HG03469 (cell line): ENCODE data around the gene BCAS3.

ENCODE experiments used
- ATAC-seq: cut with Tn5 transposase; IDR thresholded peaks from one replicate; pipeline ENCODE4 v1.9.1; 2021; ENCODE audit warnings: mild to moderate bottlenecking, moderate library complexity, moderate number of reproducible peaks; ENCODE audit not compliant: unreplicated experiment

BCAS3 gene

DNA sequence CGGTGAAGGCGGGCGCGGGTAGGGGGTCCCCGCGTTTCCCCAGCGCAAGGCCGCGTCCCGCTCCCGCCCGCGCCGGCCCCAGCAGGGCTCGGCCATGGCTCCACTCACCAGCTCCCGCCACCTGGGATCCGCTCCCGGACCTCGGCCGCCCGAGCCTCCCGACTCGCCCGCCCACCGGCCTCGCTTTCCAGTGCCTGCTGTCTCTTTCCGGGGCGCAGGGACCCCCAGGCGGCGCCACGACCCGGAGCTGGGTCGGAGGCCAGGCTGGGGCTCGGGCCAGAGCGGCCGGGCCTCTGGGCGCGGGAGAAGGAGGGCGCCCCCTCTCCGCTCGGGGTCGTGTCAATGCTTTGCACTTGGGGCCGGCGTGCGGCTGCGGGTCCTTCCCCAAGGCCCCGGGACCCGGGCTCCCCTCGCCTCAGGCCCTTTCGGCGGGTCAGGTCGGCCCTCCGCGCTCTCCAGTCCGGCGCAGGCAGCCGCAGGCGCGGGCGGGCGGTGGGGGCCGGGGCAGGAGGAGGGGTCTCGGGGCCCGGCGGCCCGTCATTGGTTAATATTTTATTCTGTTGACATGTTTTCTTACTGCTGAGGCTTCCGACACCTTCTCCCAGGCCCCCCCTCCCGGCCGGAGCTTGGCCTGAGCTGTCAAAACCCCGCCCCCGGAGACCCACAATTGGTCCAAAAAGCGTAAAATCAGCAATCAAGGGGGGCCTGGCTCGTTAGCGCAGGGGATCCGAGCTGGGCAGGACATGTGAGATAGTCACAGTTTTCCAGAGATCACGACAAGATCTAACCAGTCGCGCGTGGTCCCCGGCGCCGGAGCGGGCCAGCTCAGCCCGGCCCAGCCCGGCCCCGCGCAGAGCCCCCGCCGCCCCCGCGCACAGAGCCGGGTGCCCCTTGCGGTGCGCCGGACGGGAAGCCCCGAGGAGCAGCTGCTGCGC lies 721.7 kb downstream of the BCAS3 start, which contains the start of gene TBX2:
Gene TBX2, plus strand, starts transcription at position 713 of the 935 bp plus-strand sequence. CDS start 334 bp downstream, outside the sequence.
- ATAC-seq: no peak

DNA sequence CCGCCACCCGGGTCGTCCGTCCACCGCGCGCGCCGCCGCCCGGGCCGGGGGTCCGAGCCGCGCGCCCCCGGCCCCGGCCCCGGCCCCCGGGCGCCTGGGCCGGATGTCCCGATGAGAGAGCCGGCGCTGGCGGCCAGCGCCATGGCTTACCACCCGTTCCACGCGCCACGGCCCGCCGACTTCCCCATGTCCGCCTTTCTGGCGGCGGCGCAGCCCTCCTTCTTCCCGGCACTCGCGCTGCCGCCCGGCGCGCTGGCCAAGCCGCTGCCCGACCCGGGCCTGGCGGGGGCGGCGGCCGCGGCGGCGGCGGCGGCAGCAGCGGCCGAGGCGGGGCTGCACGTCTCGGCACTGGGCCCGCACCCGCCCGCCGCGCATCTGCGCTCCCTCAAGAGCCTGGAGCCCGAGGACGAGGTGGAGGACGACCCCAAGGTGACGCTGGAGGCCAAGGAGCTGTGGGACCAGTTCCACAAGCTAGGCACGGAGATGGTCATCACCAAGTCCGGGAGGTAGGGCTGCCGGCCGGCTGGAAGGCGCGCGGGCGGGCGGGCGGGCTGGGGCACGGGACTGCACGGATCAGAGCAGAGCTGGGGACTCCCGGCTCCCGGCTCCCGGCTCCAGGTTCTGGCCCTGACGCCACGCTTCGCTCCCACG lies 722.5 kb downstream of the BCAS3 start:
- ATAC-seq: no peak

- ATAC-seq: no peak
Measured at GRCh38 chr17:61400717-61401388, 723.2 kb downstream of the BCAS3 start.

DNA sequence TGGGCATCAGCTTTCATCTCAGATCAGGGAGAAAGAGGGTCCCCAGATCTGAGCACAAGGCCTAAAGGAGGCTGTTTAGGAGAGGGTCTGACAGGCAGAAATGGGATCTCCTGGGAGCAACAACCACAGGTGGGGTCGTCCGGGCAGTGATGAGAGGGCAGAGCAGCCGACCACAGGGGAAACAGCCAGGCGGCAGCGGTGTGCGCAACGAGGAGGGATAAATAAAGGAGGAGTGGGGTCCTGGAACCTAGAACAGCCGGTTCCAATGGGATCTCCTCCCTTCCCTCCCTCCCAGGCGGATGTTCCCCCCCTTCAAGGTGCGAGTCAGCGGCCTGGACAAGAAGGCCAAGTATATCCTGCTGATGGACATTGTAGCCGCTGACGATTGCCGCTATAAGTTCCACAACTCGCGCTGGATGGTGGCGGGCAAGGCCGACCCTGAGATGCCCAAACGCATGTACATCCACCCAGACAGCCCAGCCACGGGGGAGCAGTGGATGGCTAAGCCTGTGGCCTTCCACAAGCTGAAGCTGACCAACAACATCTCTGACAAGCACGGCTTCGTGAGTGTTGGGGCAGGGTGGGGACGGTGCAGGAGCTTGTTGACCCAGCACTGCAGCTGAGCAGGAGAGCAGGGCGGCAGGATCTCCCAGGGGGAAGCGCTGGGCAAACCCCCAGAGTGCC lies 723.9 kb downstream of the BCAS3 start:
- no peak for ATAC-seq

GRCh38 chr17:61402073-61402541 lies 724.5 kb downstream of the BCAS3 start:
- no peak for ATAC-seq

GRCh38 chr17:61402978-61403800 lies 725.5 kb downstream of the BCAS3 start:
- no peak for ATAC-seq

- ATAC-seq: no peak
Measured at GRCh38 chr17:61403801-61404662, 726.4 kb downstream of the BCAS3 start.

- ATAC-seq: no peak
Measured at GRCh38 chr17:61404663-61404912, 726.9 kb downstream of the BCAS3 start.

- ATAC-seq: no peak
Measured at GRCh38 chr17:61404913-61405685, 727.4 kb downstream of the BCAS3 start.

GRCh38 chr17:61405686-61406536 lies 728.3 kb downstream of the BCAS3 start:
- ATAC-seq: no peak

DNA sequence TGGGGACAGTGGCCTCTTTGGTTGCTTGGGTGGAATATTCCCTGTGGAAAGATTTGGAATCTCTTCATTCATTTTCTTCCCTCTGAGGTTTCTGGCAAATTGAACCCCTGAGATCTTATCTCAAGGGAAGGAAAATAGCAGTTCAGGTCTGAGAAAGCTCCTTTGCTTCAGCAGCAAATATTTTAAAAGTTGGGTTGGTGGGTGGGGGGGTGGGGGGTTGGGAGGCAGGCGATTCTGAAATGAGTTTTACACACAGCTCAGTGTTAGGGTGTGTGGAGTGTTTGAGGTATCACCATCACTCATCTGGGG lies 728.8 kb downstream of the BCAS3 start:
- ATAC-seq: no peak

GRCh38 chr17:61406971-61407911 lies 729.6 kb downstream of the BCAS3 start:
- no peak for ATAC-seq

DNA sequence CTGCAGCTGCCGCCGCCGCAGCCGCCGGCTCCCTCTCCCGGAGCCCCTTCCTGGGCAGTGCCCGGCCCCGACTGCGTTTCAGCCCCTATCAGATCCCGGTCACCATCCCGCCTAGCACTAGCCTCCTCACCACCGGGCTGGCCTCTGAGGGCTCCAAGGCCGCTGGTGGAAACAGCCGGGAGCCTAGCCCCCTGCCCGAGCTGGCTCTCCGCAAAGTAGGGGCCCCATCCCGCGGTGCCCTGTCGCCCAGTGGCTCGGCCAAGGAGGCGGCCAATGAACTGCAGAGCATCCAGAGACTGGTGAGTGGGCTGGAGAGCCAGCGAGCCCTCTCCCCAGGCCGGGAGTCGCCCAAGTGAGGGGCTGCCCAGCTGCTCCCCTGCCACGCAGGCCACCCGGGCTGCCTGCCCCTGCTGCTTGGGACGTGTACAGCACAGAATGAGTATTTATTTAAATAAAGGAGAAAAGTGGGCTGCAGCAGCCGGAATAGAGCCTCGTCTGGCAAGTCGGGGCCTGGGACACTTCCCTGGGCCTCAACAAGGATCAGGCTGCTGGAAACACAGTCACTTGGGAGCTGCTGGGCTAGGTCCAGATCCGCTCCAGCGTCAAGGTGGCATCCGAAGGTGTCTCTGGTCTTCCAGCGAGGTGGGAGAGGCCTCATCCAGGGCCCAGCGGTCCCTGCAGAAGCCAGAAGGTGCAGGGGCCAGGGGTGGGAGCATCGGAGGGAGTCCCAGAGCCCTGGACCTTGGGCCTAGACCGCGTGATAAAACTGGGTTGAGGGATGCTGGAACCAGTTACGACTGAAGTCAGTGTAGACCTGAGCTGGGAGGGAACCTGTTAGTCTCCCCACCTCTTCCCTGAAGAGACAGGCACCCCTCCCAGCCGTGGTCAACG lies 730.7 kb downstream of the BCAS3 start:
- no peak for ATAC-seq

DNA sequence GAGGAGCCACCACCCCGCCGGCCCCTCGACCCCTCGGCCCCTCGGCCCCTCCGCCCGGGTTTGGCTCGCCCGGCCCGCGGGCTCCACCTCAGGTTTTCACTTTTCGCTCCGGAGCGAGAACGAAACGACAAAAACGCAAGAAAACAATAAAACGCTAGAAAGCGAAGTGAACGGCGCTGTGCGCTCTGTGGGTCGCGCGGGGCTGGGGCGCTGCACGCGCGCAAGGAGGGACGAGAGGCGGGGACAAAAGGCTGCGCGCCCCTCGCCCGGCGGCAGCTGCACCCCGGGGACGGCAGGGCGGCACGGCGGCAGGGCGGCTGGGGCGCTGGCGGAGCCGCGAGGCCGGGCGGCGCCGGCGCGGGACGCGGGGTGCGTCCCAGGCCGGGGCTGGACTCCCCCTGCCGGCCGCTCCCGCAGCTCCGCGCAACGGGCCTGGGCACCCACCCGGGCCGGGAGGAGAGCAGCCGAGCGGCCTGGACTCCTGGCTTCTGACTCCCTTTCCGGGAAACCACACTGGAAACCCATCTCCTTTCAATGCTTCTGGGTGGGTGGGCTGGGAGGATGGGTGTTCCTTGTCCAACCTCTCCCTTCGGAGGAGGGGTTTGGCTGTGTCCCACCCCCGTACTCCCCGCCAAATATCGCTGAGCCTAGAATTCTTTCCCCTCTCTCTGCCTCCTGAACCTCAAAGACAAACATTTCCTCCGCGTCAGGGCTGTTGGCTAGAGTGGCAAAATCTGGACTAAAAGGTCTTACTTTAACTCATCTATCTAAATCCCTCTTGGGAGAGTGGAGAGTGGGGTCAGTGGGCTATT lies 731.9 kb downstream of the BCAS3 start:
- no peak for ATAC-seq
